Measurements from ENCODE around the gene SPRYD7. TPM values are rescaled to one million over a fixed set of nuclear protein-coding genes. Genes with fewer than 3 reads are reported as not detected.

Gene SPRYD7
- total and polyA plus RNA-seq, 7 donors = 6.6 to 14.8 (median 8.7) TPM

DNA sequence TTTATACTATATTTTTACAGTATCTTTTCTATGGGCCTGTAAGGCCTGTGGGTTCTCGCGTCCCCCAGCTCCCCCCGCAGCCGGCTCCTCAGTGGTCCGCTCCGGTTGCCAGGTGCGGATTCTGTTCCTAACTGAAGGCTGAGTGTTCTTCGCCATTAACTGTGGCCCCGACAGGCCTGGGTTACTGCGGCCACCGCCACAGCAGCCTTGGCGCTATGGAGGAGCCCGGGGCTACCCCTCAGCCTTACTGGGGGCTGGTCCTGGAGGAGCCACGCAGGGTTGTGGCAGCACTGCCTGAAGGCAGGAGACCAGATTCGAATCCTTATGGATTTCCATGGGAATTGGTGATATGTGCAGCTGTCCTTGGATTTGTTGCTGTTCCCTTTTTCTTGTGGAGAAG is 45.8 kb downstream of the SPRYD7 start:
- Histone ChIP-seq H3K36me3 (no peaks in the 10 kb centered on the region), H3K27me3 (no peaks in the 10 kb centered on the region), H3K4me1 (no peaks in the 10 kb centered on the region), H3K9me3 (no peaks in the 10 kb centered on the region), H3K27ac (no peak overlapping the region), H3K4me3 (no peak overlapping the region)
- DNase-seq = no peak
- TF ChIP-seq EP300 (IDR thresholded peaks at IDR 0.05) (no peak), POLR2A (IDR thresholded peaks at IDR 0.05) (no peak), POLR2AphosphoS5 (IDR thresholded peaks at IDR 0.05) (no peak)
- TF ChIP-seq, protein P1, sequence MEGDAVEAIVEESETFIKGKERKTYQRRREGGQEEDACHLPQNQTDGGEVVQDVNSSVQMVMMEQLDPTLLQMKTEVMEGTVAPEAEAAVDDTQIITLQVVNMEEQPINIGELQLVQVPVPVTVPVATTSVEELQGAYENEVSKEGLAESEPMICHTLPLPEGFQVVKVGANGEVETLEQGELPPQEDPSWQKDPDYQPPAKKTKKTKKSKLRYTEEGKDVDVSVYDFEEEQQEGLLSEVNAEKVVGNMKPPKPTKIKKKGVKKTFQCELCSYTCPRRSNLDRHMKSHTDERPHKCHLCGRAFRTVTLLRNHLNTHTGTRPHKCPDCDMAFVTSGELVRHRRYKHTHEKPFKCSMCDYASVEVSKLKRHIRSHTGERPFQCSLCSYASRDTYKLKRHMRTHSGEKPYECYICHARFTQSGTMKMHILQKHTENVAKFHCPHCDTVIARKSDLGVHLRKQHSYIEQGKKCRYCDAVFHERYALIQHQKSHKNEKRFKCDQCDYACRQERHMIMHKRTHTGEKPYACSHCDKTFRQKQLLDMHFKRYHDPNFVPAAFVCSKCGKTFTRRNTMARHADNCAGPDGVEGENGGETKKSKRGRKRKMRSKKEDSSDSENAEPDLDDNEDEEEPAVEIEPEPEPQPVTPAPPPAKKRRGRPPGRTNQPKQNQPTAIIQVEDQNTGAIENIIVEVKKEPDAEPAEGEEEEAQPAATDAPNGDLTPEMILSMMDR (IDR thresholded peaks at IDR 0.05) = no peak
- WGBS, 2 donors = 93 to 94% methylated on average over 15 of the region's 15 CpGs
- intact Hi-C loops (cut with DNase I) = no loop called here

DNA sequence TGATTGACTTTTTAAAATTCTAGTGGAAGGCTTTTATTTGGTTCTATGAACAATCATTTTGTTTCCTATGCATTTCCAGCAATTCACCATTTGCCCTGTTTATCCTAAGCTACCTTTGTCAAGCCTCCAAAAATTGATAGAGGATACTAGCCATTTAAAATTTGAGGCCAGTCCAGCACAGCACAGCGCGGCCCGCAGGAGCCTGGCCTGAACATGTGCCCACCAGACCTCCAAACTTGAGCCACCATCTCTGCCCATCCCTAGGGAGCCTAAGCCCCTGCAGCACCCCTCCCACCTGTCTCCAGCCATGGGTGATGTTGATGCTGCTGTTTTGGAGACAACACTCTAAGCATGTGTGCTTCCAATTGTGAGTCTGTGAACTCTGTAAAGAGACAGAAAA is 57.5 kb downstream of the SPRYD7 start:
- intact Hi-C loops (cut with DNase I) = no loop called here
- no peak overlapping the region for H3K27ac ChIP-seq
- no peaks in the 10 kb centered on the region for H3K27me3 ChIP-seq
- no peaks in the 10 kb centered on the region for H3K4me1 ChIP-seq
- TF ChIP-seq EP300 (IDR thresholded peaks at IDR 0.05) (no peak), POLR2A (IDR thresholded peaks at IDR 0.05) (no peak), POLR2AphosphoS5 (IDR thresholded peaks at IDR 0.05) (no peak)
- TF ChIP-seq, protein P1 (IDR thresholded peaks at IDR 0.05) = no peak
- DNase-seq = no peak
- no peaks in the 10 kb centered on the region for H3K36me3 ChIP-seq
- H3K4me3 ChIP-seq = no peak overlapping the region
- 94 to 98% methylated on average over 3 of the region's 3 CpGs for WGBS, 2 donors
- peaks cover 0 to 8% (median 0%) of the 10 kb centered on the region in 4 donors for H3K9me3 ChIP-seq

DNA sequence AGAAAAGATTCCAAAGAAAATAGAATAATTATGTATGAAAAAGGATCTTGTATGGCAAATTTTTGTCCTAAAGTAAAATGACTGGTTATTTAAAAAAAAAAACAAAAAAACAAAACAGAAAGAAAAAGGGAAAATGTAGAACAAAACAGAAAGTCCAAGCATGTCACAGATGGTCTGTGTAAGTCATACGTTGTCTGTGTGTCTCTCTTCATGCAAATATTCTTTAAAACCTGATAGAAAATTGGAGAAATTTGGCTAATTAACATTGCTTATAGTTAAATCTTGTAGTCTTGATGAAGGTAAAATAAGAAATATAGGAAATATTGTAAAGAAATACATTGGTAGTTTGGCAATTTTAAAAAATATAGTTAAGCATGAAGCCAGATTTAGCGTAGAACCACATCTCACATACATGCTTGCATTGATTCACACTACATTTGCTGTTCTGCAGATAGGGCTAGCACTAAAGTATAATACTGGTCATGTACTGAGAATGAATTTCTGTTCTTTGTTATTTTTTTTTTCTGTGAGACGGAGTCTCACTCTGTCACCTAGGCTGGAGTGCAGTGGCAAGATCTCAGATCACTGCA is 58.4 kb downstream of the SPRYD7 start:
- no peaks in the 10 kb centered on the region for H3K27me3 ChIP-seq

DNA sequence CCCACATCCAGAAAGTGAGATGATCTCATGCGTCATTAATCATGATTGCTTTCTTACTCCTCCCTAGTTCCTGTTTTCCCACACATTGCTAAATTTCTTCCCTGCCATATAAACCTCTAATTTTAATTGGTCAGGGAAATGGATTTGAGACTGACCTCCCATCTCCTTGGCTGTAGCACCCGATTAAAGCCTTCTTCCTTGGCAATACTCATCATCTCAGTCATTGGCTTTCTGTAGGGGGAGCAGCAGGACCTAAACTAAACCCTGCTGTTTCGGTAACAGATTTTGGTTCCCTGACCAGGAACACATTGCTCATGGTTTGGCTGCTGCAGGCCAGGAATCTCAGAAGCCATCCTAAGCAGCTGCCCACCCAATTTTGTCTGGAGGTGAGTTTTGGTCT is 61.7 kb downstream of the SPRYD7 start:
- no peak for TF ChIP-seq EP300 (IDR thresholded peaks at IDR 0.05)
- TF ChIP-seq POLR2AphosphoS5 (IDR thresholded peaks at IDR 0.05) = no peak
- no peak for TF ChIP-seq POLR2A (IDR thresholded peaks at IDR 0.05)
- TF ChIP-seq, protein P1 (IDR thresholded peaks at IDR 0.05) = no peak
- H3K9me3 ChIP-seq = peaks cover 0 to 8% (median 0%) of the 10 kb centered on the region in 4 donors
- intact Hi-C loops (cut with DNase I) = no loop called here
- no peaks in the 10 kb centered on the region for H3K36me3 ChIP-seq
- no peak overlapping the region for H3K27ac ChIP-seq
- H3K4me1 ChIP-seq = no peaks in the 10 kb centered on the region
- DNase-seq = no peak
- H3K27me3 ChIP-seq = no peaks in the 10 kb centered on the region
- H3K4me3 ChIP-seq = no peak overlapping the region
- 93 to 96% methylated on average over 3 of the region's 3 CpGs for WGBS, 2 donors

More for the DNA sequence above, 58.4 kb downstream of the SPRYD7 start:
- Histone ChIP-seq H3K36me3 (no peaks in the 10 kb centered on the region), H3K27ac (no peak overlapping the region), H3K4me1 (no peaks in the 10 kb centered on the region), H3K9me3 (peaks cover 0 to 8% (median 0%) of the 10 kb centered on the region in 4 donors), H3K4me3 (no peak overlapping the region)
- no peak for DNase-seq
- TF ChIP-seq EP300 (IDR thresholded peaks at IDR 0.05) = no peak
- TF ChIP-seq POLR2AphosphoS5 (IDR thresholded peaks at IDR 0.05) = no peak
- TF ChIP-seq, protein P1 (IDR thresholded peaks at IDR 0.05) = no peak
- no peak for TF ChIP-seq POLR2A (IDR thresholded peaks at IDR 0.05)
- intact Hi-C loops (cut with DNase I) = no loop called here
- 78 to 91% methylated on average over 3 of the region's 3 CpGs for WGBS, 2 donors

DNA sequence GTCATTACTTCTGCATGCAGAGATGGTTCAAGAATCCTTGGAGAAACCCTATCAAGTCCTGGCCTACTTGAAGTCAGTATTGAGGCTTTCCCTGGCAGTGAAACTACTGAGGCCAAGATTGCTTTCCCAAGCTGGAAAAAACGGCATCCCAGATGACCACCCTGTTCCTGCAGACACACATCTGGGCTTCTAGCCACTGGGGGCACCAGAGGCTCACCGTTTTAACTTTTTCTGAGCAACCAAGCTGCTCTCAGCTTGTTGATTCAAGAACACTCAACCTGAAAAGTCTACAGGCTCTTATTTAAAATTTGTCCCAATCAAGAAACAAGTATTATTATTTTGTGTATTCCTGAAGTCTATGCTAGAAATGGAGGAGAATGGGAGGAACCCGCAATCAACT is 66.6 kb downstream of the SPRYD7 start:
- intact Hi-C loops (cut with DNase I) = no loop called here
- H3K27me3 ChIP-seq = no peaks in the 10 kb centered on the region
- H3K4me1 ChIP-seq = no peaks in the 10 kb centered on the region
- no peak overlapping the region for H3K27ac ChIP-seq
- H3K4me3 ChIP-seq = no peak overlapping the region
- no peaks in the 10 kb centered on the region for H3K36me3 ChIP-seq
- DNase-seq = no peak
- TF ChIP-seq POLR2AphosphoS5 (IDR thresholded peaks at IDR 0.05) = no peak
- no peak for TF ChIP-seq EP300 (IDR thresholded peaks at IDR 0.05)
- TF ChIP-seq, protein P1 (IDR thresholded peaks at IDR 0.05) = no peak
- no peak for TF ChIP-seq POLR2A (IDR thresholded peaks at IDR 0.05)
- H3K9me3 ChIP-seq = no peaks in the 10 kb centered on the region
- WGBS, 2 donors = 52 to 56% methylated on average over 3 of the region's 3 CpGs
